Neural cell (in vitro differentiated cells): ENCODE data around the gene SUPT3H. TPM values are rescaled to one million over a fixed set of nuclear protein-coding genes. Genes with fewer than 3 reads are reported as not detected.
A peak's percentile ranks its signal among the peaks of the same experiment; 100 is the strongest.

Experiments used
- H2AFZ ChIP-seq: fragments of 200-600, 300-800 bp; sonication (generic), shearing (Covaris generic); 2 replicates; pipeline ENCODE4 v1.6.0; 2014; ENCODE audit warnings: low read depth, mild to moderate bottlenecking, antibody characterized with exemption, low read length, moderate library complexity
- H3F3A ChIP-seq: fragments of 200-600 bp; shearing (Covaris generic); 2 replicates; pipeline ENCODE4 v1.6.1; 2016; ENCODE audit warnings: mild to moderate bottlenecking, moderate library complexity, mixed read lengths, antibody characterized with exemption, low read length; ENCODE audit not compliant: insufficient read depth, poor library complexity, severe bottlenecking
- H3K27ac ChIP-seq: fragments of 200-600, 300-800 bp; sonication (generic), shearing (Covaris generic); 2 replicates; pipeline ENCODE4 v1.5.1; 2014; ENCODE audit warnings: mild to moderate bottlenecking, low read length, moderate library complexity
- H3K27me3 ChIP-seq: fragments of 300-800, 200-600 bp; sonication (generic), shearing (Covaris generic); 2 replicates; pipeline ENCODE4 v1.6.0; 2014; ENCODE audit warnings: mild to moderate bottlenecking, low read depth, low read length, moderate library complexity; ENCODE audit not compliant: insufficient read depth
- H3K36me3 ChIP-seq: fragments of 300-800, 200-600 bp; sonication (generic), shearing (Covaris generic); 2 replicates; pipeline ENCODE4 v1.5.1; 2014; ENCODE audit warnings: mild to moderate bottlenecking, antibody characterized with exemption, low read length, moderate library complexity; ENCODE audit not compliant: insufficient read depth
- H3K4me2 ChIP-seq: fragments of 300-800, 200-600 bp; sonication (generic), shearing (Covaris generic); 2 replicates; pipeline ENCODE4 v1.6.0; 2014; ENCODE audit warnings: mild to moderate bottlenecking, low read length
- H3K4me3 ChIP-seq: fragments of 300-800, 200-600 bp; sonication (generic), shearing (Covaris generic); 2 replicates; pipeline ENCODE4 v1.5.1; 2014; ENCODE audit warnings: mild to moderate bottlenecking, low read length, moderate library complexity
- H3K79me2 ChIP-seq: fragments of 200-600 bp; shearing (Covaris generic); replicated peaks from 2 replicates; pipeline ENCODE4 v1.6.0; 2014; ENCODE audit warnings: mild to moderate bottlenecking, low read length, moderate library complexity; ENCODE audit not compliant: insufficient read depth
- H3K9ac ChIP-seq: fragments of 300-800, 200-600 bp; sonication (generic), shearing (Covaris generic); 2 replicates; pipeline ENCODE4 v1.6.1; 2016; ENCODE audit warnings: mild to moderate bottlenecking, low read length, mixed read lengths
- H3K9me2 ChIP-seq: fragments of 200-600 bp; shearing (Covaris generic); 2 replicates; pipeline ENCODE4 v1.6.1; 2016; ENCODE audit warnings: mild to moderate bottlenecking, low read length, mixed read lengths; ENCODE audit not compliant: insufficient read depth
- H3K9me3 ChIP-seq: fragments of 200-600, 300-800 bp; sonication (generic), shearing (Covaris generic); 2 replicates; pipeline ENCODE4 v1.6.1; 2016; ENCODE audit warnings: mild to moderate bottlenecking, mixed run types, low read length, moderate library complexity, mixed read lengths
- H4K20me1 ChIP-seq: fragments of 200-600 bp; shearing (Covaris generic); 2 replicates; pipeline ENCODE4 v1.6.1; 2016; ENCODE audit warnings: mild to moderate bottlenecking, mixed run types; ENCODE audit not compliant: insufficient read depth
- EP300 ChIP-seq: fragments of 450-650 bp; conservative IDR thresholded peaks from 2 replicates; pipeline ENCODE4 v1.6.1; 2014; ENCODE audit warnings: antibody characterized with exemption, mild to moderate bottlenecking, moderate library complexity; ENCODE audit not compliant: poor library complexity, severe bottlenecking
- EZH2 ChIP-seq: fragments of 200-600, 300-800 bp; shearing (Covaris generic), sonication (generic); IDR thresholded peaks from 2 replicates; pipeline ENCODE4 v1.6.1; 2014; ENCODE audit warnings: antibody characterized with exemption, low read length, borderline replicate concordance, mild to moderate bottlenecking; ENCODE audit not compliant: insufficient read depth, poor library complexity, severe bottlenecking
- MXI1 ChIP-seq: fragments of 450-650 bp; conservative IDR thresholded peaks from 2 replicates; pipeline ENCODE4 v1.6.1; 2014; ENCODE audit warnings: antibody characterized with exemption, mild to moderate bottlenecking; ENCODE audit not compliant: poor library complexity, severe bottlenecking
- POLR2AphosphoS5 ChIP-seq: IDR thresholded peaks from 2 replicates; pipeline ENCODE4 v1.6.1; 2012
- RAD21 ChIP-seq: fragments of 450-650 bp; conservative IDR thresholded peaks from 2 replicates; pipeline ENCODE4 v1.6.1; 2014; ENCODE audit warnings: antibody characterized with exemption, mild to moderate bottlenecking, moderate library complexity
- SMC3 ChIP-seq: fragments of 450-650 bp; conservative IDR thresholded peaks from 2 replicates; pipeline ENCODE4 v1.6.1; 2014; ENCODE audit warnings: antibody characterized with exemption, mild to moderate bottlenecking, moderate library complexity; ENCODE audit not compliant: poor library complexity
- TAF1 ChIP-seq: IDR thresholded peaks from 2 replicates; pipeline ENCODE4 v1.6.1; 2012; ENCODE audit warnings: low read depth
- polyA minus RNA-seq: library from RNA; depleted of rRNA, polyadenylated mRNA; stranded (reverse); fragments of >200 nt; gene quantifications from 2 replicates; pipeline ENCODE4 v1.2.3, GENCODE V29; 2014
- polyA plus RNA-seq: library from polyadenylated mRNA; depleted of rRNA; stranded (reverse); fragments of >200 nt; gene quantifications from 2 replicates; pipeline ENCODE4 v1.2.3, GENCODE V29; 2014
- TF ChIP-seq, protein P1 (sequence below): IDR thresholded peaks from 2 replicates; pipeline ENCODE4 v1.6.1; 2012; ENCODE audit warnings: borderline replicate concordance
- TF ChIP-seq, protein P2 (sequence below): fragments of 450-650 bp; IDR thresholded peaks from 2 replicates; pipeline ENCODE4 v1.5.1; 2014; ENCODE audit warnings: antibody characterized with exemption, mild to moderate bottlenecking, moderate library complexity; ENCODE audit not compliant: poor library complexity, severe bottlenecking

Gene SUPT3H
- polyA plus RNA-seq (6.2 and 6.8 TPM in 2 replicates), polyA minus RNA-seq (25.8 and 26.3 TPM in 2 replicates)

DNA sequence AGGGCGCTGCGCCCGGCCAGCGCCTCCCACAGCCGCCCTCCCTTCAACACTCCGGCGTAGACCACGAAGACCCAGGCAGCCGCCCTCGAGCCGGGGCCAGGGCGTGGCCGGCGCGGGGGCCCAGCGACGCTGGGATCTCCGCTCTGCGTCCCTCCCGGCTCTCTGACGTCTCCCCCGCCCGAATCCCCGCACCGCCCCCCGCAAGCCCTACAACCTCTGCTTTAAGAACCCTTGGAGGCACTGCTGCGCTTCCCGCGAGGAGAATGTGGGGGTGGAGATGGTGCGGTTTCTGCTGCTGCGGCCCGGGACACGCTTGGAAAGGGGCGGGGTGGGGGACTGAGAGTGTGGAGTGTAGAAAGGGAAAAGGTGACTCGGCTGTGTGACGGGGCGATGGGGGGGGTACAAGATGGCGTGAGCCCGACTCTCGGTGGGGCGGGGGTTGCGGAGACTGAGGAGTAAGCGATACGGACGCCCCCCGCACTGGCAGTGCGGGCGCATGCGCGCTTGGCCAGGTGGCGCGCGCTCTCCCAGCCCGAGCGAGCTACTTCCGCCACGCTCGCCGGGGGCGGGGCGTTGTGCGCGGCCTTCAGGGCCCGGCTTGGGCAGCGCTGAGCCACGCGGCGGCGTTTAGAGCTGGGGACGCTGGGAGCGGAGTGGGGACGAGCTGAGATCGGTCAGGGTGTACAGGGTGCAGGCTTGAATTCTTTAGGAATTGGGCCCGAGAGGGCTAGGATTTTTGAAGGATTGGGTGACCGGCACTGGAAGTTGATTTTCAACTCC, at the start of gene SUPT3H:
Gene SUPT3H (minus strand): TSS at position 381 of the 780 bp plus-strand sequence.
- peaks cover 3% of the 10 kb centered on the region for H3F3A ChIP-seq
- peak within 1 kb of the TSS; percentile 86 for H3K9ac ChIP-seq
- no peaks in the 10 kb centered on the region for H4K20me1 ChIP-seq
- no peaks in the 10 kb centered on the region for H3K36me3 ChIP-seq
- no peaks in the 10 kb centered on the region for H3K27me3 ChIP-seq
- H3K27ac ChIP-seq: peak within 1 kb of the TSS; percentile 85
- H3K4me2 ChIP-seq: peak within 1 kb of the TSS; percentile 90
- TF ChIP-seq POLR2AphosphoS5 (peak; percentile 55), SMC3 (peak; percentile 51), EP300 (no peak), EZH2 (no peak), RAD21 (no peak), TAF1 (peak; percentile 78), MXI1 (peak; percentile 86)
- TF ChIP-seq, protein P1, sequence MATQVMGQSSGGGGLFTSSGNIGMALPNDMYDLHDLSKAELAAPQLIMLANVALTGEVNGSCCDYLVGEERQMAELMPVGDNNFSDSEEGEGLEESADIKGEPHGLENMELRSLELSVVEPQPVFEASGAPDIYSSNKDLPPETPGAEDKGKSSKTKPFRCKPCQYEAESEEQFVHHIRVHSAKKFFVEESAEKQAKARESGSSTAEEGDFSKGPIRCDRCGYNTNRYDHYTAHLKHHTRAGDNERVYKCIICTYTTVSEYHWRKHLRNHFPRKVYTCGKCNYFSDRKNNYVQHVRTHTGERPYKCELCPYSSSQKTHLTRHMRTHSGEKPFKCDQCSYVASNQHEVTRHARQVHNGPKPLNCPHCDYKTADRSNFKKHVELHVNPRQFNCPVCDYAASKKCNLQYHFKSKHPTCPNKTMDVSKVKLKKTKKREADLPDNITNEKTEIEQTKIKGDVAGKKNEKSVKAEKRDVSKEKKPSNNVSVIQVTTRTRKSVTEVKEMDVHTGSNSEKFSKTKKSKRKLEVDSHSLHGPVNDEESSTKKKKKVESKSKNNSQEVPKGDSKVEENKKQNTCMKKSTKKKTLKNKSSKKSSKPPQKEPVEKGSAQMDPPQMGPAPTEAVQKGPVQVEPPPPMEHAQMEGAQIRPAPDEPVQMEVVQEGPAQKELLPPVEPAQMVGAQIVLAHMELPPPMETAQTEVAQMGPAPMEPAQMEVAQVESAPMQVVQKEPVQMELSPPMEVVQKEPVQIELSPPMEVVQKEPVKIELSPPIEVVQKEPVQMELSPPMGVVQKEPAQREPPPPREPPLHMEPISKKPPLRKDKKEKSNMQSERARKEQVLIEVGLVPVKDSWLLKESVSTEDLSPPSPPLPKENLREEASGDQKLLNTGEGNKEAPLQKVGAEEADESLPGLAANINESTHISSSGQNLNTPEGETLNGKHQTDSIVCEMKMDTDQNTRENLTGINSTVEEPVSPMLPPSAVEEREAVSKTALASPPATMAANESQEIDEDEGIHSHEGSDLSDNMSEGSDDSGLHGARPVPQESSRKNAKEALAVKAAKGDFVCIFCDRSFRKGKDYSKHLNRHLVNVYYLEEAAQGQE: no peak
- TF ChIP-seq, protein P2, sequence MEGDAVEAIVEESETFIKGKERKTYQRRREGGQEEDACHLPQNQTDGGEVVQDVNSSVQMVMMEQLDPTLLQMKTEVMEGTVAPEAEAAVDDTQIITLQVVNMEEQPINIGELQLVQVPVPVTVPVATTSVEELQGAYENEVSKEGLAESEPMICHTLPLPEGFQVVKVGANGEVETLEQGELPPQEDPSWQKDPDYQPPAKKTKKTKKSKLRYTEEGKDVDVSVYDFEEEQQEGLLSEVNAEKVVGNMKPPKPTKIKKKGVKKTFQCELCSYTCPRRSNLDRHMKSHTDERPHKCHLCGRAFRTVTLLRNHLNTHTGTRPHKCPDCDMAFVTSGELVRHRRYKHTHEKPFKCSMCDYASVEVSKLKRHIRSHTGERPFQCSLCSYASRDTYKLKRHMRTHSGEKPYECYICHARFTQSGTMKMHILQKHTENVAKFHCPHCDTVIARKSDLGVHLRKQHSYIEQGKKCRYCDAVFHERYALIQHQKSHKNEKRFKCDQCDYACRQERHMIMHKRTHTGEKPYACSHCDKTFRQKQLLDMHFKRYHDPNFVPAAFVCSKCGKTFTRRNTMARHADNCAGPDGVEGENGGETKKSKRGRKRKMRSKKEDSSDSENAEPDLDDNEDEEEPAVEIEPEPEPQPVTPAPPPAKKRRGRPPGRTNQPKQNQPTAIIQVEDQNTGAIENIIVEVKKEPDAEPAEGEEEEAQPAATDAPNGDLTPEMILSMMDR: peak; percentile 30
- no peaks in the 10 kb centered on the region for H3K9me2 ChIP-seq
- peaks cover 16% of the 10 kb centered on the region for H3K79me2 ChIP-seq
- no peaks in the 10 kb centered on the region for H3K9me3 ChIP-seq
- H3K4me3 ChIP-seq: peak within 1 kb of the TSS; percentile 89
- H2AFZ ChIP-seq: peak within 1 kb of the TSS; percentile 93

DNA sequence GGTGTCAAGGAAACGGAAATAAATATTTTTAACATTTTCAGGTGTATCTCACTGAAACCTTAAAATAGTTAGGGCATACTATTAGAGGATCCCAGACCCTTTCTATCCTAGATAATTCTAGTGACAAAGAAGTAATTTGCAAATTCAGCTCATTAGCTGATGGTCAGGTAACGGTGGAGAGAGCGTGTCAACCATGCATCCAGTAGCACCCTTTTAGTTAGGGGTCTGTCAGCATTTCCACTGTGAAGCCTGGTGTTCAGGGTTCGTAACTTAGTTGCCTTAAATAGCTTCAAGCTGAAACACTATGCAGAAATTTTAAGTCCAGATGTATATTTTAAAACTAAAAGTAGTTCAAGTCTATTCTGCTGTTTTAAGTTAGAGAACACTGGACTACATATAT, 48.5 kb upstream of the SUPT3H start:
- H4K20me1 ChIP-seq: no peaks in the 10 kb centered on the region
- no peak overlapping the region for H3K4me3 ChIP-seq
- H3K9ac ChIP-seq: no peak overlapping the region
- H3K9me3 ChIP-seq: no peaks in the 10 kb centered on the region
- H3K9me2 ChIP-seq: no peaks in the 10 kb centered on the region
- H3K4me2 ChIP-seq: no peak overlapping the region
- H3K36me3 ChIP-seq: no peaks in the 10 kb centered on the region
- H3F3A ChIP-seq: no peaks in the 10 kb centered on the region
- TF ChIP-seq SMC3: no peak
- TF ChIP-seq, protein P2: no peak
- TF ChIP-seq TAF1: no peak
- TF ChIP-seq, protein P1: no peak
- TF ChIP-seq RAD21: no peak
- no peak for TF ChIP-seq EP300
- TF ChIP-seq POLR2AphosphoS5: no peak
- TF ChIP-seq EZH2: no peak
- TF ChIP-seq MXI1: no peak
- H2AFZ ChIP-seq: no peak overlapping the region
- peaks cover 48% of the 10 kb centered on the region for H3K27me3 ChIP-seq
- no peak overlapping the region for H3K27ac ChIP-seq
- H3K79me2 ChIP-seq: no peaks in the 10 kb centered on the region
